DOHH2 (cell line): ENCODE results near the gene SH3PXD2A.

Source experiments
- EZH2phosphoT487 ChIP-seq: fragments of 200-600 bp; sonication (generic); IDR thresholded peaks from 2 replicates; pipeline ENCODE4 v1.6.1; 2017; ENCODE audit warnings: borderline replicate concordance, mild to moderate bottlenecking, antibody characterized with exemption, low read length, moderate library complexity, mixed read lengths
- TF ChIP-seq, protein P1 (sequence below): fragments of 200-600 bp; sonication (generic); IDR thresholded peaks from one replicate; pipeline ENCODE4 v1.5.1; 2014; ENCODE audit warnings: antibody characterized with exemption, mild to moderate bottlenecking, low read depth, low read length; ENCODE audit not compliant: poor library complexity, severe bottlenecking

DNA sequence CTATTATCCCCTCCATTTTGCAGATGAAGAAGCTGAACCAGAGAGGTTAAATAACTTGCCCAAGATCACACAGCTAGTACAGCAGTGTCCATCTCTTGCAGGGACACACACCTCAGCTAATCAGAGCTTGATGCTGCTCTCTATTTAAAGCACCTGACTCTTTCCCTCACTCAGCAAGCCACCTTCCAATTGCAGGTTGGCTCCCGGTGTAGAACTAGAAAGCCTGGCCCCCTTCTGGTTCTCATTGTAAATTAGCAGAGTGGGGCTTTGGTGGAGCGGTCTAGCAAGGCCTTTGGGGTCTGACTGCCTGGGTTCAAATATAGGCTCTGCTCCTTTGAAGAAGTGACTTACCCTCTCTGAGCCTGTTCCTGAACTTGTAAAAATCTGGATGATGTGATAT lies 185.4 kb downstream of the SH3PXD2A start:
- TF ChIP-seq, protein P1, sequence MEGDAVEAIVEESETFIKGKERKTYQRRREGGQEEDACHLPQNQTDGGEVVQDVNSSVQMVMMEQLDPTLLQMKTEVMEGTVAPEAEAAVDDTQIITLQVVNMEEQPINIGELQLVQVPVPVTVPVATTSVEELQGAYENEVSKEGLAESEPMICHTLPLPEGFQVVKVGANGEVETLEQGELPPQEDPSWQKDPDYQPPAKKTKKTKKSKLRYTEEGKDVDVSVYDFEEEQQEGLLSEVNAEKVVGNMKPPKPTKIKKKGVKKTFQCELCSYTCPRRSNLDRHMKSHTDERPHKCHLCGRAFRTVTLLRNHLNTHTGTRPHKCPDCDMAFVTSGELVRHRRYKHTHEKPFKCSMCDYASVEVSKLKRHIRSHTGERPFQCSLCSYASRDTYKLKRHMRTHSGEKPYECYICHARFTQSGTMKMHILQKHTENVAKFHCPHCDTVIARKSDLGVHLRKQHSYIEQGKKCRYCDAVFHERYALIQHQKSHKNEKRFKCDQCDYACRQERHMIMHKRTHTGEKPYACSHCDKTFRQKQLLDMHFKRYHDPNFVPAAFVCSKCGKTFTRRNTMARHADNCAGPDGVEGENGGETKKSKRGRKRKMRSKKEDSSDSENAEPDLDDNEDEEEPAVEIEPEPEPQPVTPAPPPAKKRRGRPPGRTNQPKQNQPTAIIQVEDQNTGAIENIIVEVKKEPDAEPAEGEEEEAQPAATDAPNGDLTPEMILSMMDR: no peak
- no peak for TF ChIP-seq EZH2phosphoT487
